A673 (cell line): ENCODE results near the gene TUT1. TPM values are rescaled to one million over a fixed set of nuclear protein-coding genes. Genes with fewer than 3 reads are reported as not detected.
"Not testable (repeated sequence)": the region's sequence is repeated elsewhere in the genome, so short reads cannot be mapped to it uniquely, and the experiment has no call there.

Source experiments
- BruUV-seq: library from RNA; stranded (reverse); fragments of 400-500 nt; replicated peaks from 2 replicates; lab custom pipeline; 2021; lab: Mats Ljungman, UMichigan
- CTCF ChIA-PET: fragments of 300-600 bp; sonication (Branson Sonifier 250); formaldehyde crosslinking; loops from one replicate; lab custom pipeline; 2022; ENCODE audit warnings: antibody characterized with exemption; lab: Charles Lee
- POLR2A ChIA-PET: fragments of 300-600 bp; sonication (Branson Sonifier 250); formaldehyde crosslinking; loops from one replicate; lab custom pipeline; 2022; ENCODE audit warnings: antibody characterized with exemption; ENCODE audit not compliant: low non-redundant PET; lab: Charles Lee
- DNase-seq: peaks from one replicate; pipeline ENCODE4 v3.0.0-alpha.2; 2015; ENCODE audit warnings: low spot score
- H3K27ac ChIP-seq: fragments of 200-600 bp; sonication (generic); 2 replicates; pipeline ENCODE4 v1.5.1; 2016; ENCODE audit warnings: mixed run types, low read depth, mild to moderate bottlenecking, mixed read lengths, antibody characterized with exemption, low read length; ENCODE audit not compliant: poor library complexity, severe bottlenecking
- H3K27me3 ChIP-seq: fragments of 200-600 bp; sonication (generic); replicated peaks from 2 replicates; pipeline ENCODE4 v1.6.1; 2017; ENCODE audit warnings: mixed run types, low read depth, mild to moderate bottlenecking, mixed read lengths, antibody characterized with exemption, low read length; ENCODE audit not compliant: insufficient read depth, poor library complexity
- H3K36me3 ChIP-seq: fragments of 200-600 bp; sonication (generic); 2 replicates; pipeline ENCODE4 v1.6.1; 2016; ENCODE audit warnings: mixed run types, mild to moderate bottlenecking, mixed read lengths, antibody characterized with exemption, low read length; ENCODE audit not compliant: insufficient read depth, poor library complexity, severe bottlenecking
- H3K4me1 ChIP-seq: fragments of 200-600 bp; sonication (generic); 2 replicates; pipeline ENCODE4 v1.6.1; 2017; ENCODE audit warnings: mixed run types, mild to moderate bottlenecking, mixed read lengths, antibody characterized with exemption, low read length; ENCODE audit not compliant: insufficient read depth, poor library complexity, severe bottlenecking
- H3K4me3 ChIP-seq: fragments of 200-600 bp; sonication (generic); 2 replicates; pipeline ENCODE4 v1.5.1; 2016; ENCODE audit warnings: low read depth, mixed run types, mild to moderate bottlenecking, mixed read lengths, low read length; ENCODE audit not compliant: poor library complexity, severe bottlenecking
- H3K9me3 ChIP-seq: fragments of 200-600 bp; sonication (generic); 2 replicates; pipeline ENCODE4 v1.6.1; 2016; ENCODE audit warnings: mixed run types, low read depth, mild to moderate bottlenecking, mixed read lengths, antibody characterized with exemption, low read length; ENCODE audit not compliant: poor library complexity, severe bottlenecking
- EZH2 ChIP-seq: fragments of 200-600 bp; sonication (generic); IDR thresholded peaks from 2 replicates; pipeline ENCODE4 v1.6.1; 2017; ENCODE audit warnings: borderline replicate concordance, low read depth, mild to moderate bottlenecking, mixed read lengths, antibody characterized with exemption, low read length; ENCODE audit not compliant: poor library complexity, severe bottlenecking
- intact Hi-C: fragments of 100-400 bp; cut with micrococcal nuclease; formaldehyde crosslinking; loops from one replicate; pipeline ENCODE4 v1.10.0; 2022; ENCODE audit not compliant: unreplicated experiment
- total RNA-seq: library from RNA; stranded (reverse); gene quantifications from 2 replicates; pipeline ENCODE4 v1.2.3, GENCODE V29; 2021
- TF ChIP-seq, protein P1 (sequence below): fragments of 300-800, 200-600 bp; sonication (generic); conservative IDR thresholded peaks from 2 replicates; pipeline ENCODE4 v1.5.1; 2017; ENCODE audit warnings: low read depth, mild to moderate bottlenecking, antibody characterized with exemption, low read length, moderate library complexity, mixed read lengths

Gene TUT1
- total RNA-seq, 1 experiment from 2014 or later, result 27.6 TPM

DNA sequence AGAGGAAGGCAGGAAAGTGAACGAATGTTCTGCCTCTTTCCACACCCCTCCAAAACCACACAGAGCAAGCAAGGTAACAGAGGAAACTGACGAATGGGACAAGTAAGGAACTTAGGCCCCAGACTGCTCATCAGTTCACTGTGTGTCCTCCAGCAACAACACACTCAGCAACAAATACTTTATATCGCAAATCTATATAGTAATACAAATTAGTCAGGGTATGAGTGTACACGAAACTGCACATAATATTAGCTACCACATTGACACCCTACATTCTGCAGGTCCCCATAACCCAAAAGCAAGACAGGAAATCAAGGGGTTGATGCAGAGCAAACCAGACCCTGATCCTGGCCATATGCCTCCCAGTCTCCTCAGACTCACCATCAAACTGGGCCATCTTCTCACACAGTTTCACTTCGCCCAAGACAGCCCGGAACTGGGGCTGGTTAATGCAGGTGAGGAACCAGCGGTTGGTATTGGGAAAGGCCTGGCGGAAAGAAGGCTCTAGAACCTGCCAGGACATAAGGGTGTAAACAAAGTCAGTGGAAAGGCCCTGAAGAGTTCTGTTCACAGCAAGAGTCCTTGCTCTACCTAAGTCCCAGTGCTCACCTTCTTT lies 24.2 kb downstream of the TUT1 start:
- DNase-seq, result no peak
- no TSS peak for BruUV-seq
- ChIA-PET POLR2A (interaction anchor here (0.5 kb wide), 1 partner anchor 105 kb away, joined by 8 read pairs; the partner anchor contains the start of gene LBHD1), CTCF (no interaction called here)
- Histone ChIP-seq H3K27me3 (no peaks in the 10 kb centered on the region), H3K4me3 (no peak overlapping the region), H3K36me3 (peaks cover 95% of the 10 kb centered on the region), H3K27ac (peak overlapping the region; percentile 29), H3K9me3 (no peaks in the 10 kb centered on the region), H3K4me1 (peaks cover 25% of the 10 kb centered on the region)
- TF ChIP-seq EZH2, result no peak
- TF ChIP-seq, protein P1, sequence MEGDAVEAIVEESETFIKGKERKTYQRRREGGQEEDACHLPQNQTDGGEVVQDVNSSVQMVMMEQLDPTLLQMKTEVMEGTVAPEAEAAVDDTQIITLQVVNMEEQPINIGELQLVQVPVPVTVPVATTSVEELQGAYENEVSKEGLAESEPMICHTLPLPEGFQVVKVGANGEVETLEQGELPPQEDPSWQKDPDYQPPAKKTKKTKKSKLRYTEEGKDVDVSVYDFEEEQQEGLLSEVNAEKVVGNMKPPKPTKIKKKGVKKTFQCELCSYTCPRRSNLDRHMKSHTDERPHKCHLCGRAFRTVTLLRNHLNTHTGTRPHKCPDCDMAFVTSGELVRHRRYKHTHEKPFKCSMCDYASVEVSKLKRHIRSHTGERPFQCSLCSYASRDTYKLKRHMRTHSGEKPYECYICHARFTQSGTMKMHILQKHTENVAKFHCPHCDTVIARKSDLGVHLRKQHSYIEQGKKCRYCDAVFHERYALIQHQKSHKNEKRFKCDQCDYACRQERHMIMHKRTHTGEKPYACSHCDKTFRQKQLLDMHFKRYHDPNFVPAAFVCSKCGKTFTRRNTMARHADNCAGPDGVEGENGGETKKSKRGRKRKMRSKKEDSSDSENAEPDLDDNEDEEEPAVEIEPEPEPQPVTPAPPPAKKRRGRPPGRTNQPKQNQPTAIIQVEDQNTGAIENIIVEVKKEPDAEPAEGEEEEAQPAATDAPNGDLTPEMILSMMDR, result no peak
- intact Hi-C loops, result no loop called here

DNA sequence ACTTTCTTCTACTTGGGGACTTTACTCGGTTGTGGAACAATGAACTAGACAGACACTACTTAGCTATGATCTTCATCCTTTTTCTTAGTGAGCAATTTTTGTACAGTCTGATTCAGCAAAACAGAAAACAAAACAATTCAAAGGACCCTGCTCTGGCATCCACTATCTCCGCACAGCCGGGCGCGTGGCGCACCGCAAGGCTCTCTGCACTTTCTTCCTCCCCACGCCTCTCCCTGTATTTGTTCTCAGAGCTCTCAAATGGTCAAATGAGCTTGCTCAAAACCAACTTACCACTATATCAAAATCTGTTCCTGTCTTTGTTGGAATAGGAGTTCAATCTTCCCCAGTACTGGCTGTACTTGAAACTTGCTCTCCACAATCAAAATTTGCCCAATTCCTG lies 25.1 kb downstream of the TUT1 start:
- H3K27me3 ChIP-seq, result no peaks in the 10 kb centered on the region
- peaks cover 95% of the 10 kb centered on the region for H3K36me3 ChIP-seq
- DNase-seq, result no peak
- no TSS peak for BruUV-seq
- intact Hi-C loops, result no loop called here
- no peaks in the 10 kb centered on the region for H3K9me3 ChIP-seq
- peaks cover 16% of the 10 kb centered on the region for H3K4me1 ChIP-seq
- H3K27ac ChIP-seq, result peak overlapping the region; percentile 29
- H3K4me3 ChIP-seq, result no peak overlapping the region
- POLR2A ChIA-PET, result no interaction called here
- TF ChIP-seq, protein P1, result no peak
- CTCF ChIA-PET, result interaction anchor here (1.1 kb wide), 1 partner anchor 171 kb away, joined by 4 read pairs; no protein-coding TSS in a partner anchor

DNA sequence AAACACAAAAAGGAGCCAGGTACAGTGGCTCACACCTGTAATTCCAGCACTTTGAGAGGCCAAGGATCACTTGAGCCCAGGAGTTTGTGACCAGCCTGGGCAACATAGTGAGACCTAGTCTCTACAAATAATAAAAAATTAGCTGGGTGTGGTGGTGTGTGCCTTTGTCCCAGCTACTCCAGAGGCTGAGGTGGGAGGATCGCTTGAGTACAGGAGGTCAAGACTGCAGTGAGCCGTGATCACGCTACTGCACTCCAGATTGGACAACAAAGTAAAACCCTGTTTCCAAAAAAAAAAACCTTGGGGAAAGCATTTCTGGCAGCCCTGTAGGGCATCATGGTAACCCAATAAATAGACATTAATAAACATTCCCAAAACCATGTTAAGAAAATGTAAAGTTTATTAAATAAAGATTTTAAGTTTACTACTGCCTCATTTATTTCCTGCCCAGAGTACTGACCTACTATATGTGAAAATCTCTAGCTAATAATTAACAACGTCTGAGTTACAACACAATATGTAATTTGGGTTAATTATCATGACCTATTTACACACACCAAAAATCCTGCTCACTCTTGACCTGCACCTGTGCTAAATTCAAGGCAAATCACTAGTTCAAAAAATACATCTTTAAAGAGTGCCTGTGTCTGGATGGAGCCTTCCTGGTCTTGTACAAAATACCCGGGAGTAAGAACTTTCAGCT lies 26.1 kb downstream of the TUT1 start:
- Histone ChIP-seq H3K27ac (no peak overlapping the region), H3K4me1 (peaks cover 17% of the 10 kb centered on the region), H3K36me3 (peaks cover 95% of the 10 kb centered on the region), H3K9me3 (no peaks in the 10 kb centered on the region), H3K27me3 (no peaks in the 10 kb centered on the region), H3K4me3 (no peak overlapping the region)
- intact Hi-C loops, result no loop called here
- no peak for DNase-seq
- CTCF ChIA-PET, result interaction anchor here (1.1 kb wide), 1 partner anchor 170 kb away, joined by 4 read pairs; no protein-coding TSS in a partner anchor
- POLR2A ChIA-PET, result no interaction called here
- TF ChIP-seq, protein P1, result no peak
- no peak for TF ChIP-seq EZH2
- no TSS peak for BruUV-seq

DNA sequence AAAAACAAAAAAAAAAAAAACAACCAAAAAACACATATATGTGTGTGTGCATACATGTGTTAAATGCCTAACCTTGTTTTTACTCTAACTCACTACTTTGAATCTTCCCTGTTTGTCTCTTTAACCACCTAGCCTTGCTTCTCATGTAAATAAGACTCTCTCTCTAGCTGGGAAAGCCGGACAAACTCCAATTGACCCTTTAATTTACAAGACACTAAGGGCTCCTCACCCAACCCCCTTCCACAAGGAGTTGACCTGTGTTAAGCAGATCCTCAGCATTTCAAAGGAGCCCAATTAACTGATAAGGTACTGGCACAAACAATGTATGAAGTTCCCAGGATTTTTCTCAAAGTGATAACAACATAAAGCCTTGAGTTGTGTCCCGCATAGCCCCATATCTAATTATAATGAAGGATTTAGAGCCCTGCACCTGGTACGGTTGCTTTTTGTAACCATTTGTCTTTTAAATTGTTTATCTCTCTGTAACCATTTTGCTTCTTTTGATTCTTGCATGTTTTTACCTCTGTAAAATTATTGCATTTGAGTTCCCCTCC lies 29.6 kb downstream of the TUT1 start:
- POLR2A ChIA-PET, H3K27ac ChIP-seq, DNase-seq, BruUV-seq, H3K4me3 ChIP-seq, H3K27me3 ChIP-seq, H3K9me3 ChIP-seq: not testable (repeated sequence)
- Histone ChIP-seq H3K4me1 (peaks cover 43% of the 10 kb centered on the region), H3K36me3 (peaks cover 95% of the 10 kb centered on the region)
- CTCF ChIA-PET, result interaction anchor here (3.1 kb wide), 1 partner anchor 19 kb away, joined by 26 read pairs; no protein-coding TSS in a partner anchor
- intact Hi-C loops, result loop anchor here (2.0 to 5.0 kb wide), 2 partner anchors 139 to 167 kb away; no protein-coding TSS in a partner anchor
